ENCODE results near the gene FOXRED2.

The FOXRED2 gene

DNA sequence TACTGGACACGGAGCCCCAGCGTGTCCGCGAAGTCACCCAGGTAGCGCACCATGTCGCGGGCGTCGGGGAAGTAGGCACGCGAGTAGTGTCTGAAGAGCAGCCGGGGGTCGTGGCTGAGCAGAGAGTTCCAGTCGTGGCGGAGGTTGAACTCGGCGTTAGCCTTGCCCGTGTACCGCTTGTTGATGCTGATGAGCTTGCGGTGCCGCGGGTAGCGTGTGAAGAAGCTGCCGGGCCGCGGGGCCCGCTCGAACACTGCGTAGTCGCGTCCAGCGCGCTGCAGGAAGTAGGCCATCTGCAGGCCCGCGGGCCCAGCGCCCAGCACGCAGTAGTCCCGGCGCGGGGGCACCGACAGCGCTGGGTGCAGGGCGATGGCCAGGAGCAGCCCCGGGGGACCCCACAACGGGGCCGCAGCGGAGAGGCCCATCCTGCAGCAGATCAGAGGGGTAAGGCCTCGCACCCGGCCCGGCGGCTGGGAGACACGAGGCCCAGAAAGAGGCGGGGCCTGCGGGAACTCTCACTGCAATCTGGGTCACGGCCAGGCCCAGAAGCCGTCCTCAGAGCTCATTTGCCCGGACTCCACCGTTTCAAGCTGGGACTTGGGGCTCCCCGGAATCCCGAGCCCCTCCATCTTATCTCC lies 723 bp downstream of the FOXRED2 start:
- TF ChIP-seq, protein P1, sequence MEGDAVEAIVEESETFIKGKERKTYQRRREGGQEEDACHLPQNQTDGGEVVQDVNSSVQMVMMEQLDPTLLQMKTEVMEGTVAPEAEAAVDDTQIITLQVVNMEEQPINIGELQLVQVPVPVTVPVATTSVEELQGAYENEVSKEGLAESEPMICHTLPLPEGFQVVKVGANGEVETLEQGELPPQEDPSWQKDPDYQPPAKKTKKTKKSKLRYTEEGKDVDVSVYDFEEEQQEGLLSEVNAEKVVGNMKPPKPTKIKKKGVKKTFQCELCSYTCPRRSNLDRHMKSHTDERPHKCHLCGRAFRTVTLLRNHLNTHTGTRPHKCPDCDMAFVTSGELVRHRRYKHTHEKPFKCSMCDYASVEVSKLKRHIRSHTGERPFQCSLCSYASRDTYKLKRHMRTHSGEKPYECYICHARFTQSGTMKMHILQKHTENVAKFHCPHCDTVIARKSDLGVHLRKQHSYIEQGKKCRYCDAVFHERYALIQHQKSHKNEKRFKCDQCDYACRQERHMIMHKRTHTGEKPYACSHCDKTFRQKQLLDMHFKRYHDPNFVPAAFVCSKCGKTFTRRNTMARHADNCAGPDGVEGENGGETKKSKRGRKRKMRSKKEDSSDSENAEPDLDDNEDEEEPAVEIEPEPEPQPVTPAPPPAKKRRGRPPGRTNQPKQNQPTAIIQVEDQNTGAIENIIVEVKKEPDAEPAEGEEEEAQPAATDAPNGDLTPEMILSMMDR (IDR thresholded peaks at IDR 0.05; ENCODE audit: low read length, missing control alignments) = no peak
- DNase-seq (ENCODE audit: low read depth) = no peak
- peak overlapping the region; percentile 55 for H3K4me3 ChIP-seq (replicated peaks; ENCODE audit: low read depth, low read length)

DNA sequence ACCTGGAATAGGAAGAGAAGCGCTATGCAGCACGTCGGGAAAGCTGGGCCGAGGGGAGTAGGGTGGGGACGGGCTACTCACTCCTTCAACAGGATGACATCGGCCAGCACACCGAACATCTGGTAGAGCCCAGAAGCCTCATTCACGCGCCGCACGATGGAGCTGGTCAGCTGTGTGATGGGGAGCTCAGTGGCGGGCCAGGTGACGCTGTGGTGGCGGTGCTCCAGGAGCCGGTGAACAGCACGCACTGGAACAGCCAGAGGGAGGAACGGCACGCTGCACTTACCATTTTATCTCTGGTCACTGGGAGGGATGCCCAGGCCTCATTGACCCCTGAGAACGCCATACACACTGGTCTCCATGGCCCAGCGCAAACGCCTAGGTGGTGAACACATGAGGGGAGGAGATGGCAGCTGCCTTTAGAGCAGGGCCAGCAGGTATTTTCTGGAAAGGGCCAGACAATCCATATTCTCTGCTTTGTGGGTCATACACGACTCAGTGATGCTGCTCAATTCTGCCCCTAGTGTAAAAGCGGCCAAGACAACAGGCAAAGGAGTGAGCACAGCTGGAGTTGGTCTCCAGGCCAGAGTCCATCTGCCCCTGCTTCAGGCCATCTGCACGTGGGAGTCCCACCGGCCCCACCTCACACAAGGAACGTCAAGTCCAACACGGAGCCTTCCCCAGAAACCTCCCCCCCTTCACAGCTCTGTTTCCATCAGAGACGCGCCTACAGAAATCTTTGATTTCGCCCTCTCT lies 8.8 kb downstream of the FOXRED2 start:
- no peak for DNase-seq (ENCODE audit: low read depth)
- TF ChIP-seq, protein P1 (IDR thresholded peaks at IDR 0.05; ENCODE audit: low read length, missing control alignments) = peak; percentile 13
- no peak overlapping the region for H3K4me3 ChIP-seq (replicated peaks; ENCODE audit: low read depth, low read length)

DNA sequence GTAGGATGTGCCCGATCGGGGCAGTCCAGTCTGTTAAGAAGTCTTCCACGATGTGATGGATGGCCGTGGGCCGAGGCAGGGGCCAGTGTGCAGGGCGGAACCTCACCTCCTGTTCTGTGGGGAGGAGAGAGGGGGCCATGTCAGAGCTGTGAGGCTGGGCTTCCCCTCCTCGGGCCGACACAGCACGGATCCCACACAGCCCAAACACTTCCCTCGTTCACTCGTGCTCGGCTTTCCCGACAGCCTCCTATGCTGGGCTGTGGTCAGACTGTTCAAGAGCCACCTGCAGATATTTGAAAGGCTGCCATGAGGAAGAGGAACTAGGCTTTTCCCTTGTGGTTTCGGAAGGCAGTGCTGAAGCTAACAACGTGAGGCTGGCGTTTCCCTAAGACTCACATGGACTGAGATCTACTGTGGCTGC lies 13.1 kb downstream of the FOXRED2 start:
- no peak for DNase-seq (ENCODE audit: low read depth)
- no peak overlapping the region for H3K4me3 ChIP-seq (replicated peaks; ENCODE audit: low read depth, low read length)

DNA sequence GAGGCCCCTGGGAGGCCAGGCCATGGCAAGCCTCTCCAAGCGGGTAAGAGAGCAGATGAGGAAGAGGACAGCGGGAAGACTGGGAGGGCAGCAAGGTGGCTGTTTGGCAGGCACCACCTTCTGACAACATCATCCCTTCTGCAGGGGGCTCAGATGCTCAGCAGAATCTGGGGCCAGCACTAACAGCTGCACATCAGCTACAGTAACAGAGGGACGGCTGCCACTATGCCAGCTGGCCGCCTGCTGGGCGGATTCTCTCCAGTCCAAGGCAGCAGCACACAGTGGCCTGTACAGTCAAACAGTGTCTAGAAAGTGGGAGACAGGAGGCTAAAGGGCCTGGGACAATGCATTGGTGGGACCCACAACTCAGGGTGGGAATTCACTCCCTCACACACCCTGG lies 14.7 kb downstream of the FOXRED2 start:
- TF ChIP-seq, protein P1 (IDR thresholded peaks at IDR 0.05; ENCODE audit: low read length, missing control alignments) = no peak
- no peak for DNase-seq (ENCODE audit: low read depth)
- H3K4me3 ChIP-seq (replicated peaks; ENCODE audit: low read depth, low read length) = no peak overlapping the region

More for the DNA sequence above, 13.1 kb downstream of the FOXRED2 start:
- TF ChIP-seq, protein P1 (IDR thresholded peaks at IDR 0.05; ENCODE audit: low read length, missing control alignments) = no peak

DNA sequence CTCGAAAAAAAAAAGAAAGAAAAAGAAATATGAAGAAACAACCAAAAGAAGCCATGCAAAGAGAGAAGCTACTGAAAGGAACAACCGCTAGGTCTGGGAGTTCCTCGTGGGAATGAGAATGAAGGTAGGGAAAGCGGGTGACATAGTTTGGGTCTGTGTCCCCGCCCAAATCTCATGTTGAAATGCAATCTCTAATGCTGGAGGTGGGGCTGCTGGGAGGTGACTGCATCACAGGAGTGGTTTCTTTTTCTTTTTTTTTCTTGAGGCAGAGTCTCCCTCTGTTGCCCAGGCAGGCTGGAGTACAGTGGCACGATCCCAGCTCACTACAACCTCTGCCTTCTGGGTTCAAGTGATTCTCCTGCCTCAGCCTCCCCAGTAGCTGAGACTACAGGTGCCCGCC lies 15.7 kb downstream of the FOXRED2 start:
- no peak overlapping the region for H3K4me3 ChIP-seq (replicated peaks; ENCODE audit: low read depth, low read length)
- TF ChIP-seq, protein P1 (IDR thresholded peaks at IDR 0.05; ENCODE audit: low read length, missing control alignments) = no peak
- no peak for DNase-seq (ENCODE audit: low read depth)

DNA sequence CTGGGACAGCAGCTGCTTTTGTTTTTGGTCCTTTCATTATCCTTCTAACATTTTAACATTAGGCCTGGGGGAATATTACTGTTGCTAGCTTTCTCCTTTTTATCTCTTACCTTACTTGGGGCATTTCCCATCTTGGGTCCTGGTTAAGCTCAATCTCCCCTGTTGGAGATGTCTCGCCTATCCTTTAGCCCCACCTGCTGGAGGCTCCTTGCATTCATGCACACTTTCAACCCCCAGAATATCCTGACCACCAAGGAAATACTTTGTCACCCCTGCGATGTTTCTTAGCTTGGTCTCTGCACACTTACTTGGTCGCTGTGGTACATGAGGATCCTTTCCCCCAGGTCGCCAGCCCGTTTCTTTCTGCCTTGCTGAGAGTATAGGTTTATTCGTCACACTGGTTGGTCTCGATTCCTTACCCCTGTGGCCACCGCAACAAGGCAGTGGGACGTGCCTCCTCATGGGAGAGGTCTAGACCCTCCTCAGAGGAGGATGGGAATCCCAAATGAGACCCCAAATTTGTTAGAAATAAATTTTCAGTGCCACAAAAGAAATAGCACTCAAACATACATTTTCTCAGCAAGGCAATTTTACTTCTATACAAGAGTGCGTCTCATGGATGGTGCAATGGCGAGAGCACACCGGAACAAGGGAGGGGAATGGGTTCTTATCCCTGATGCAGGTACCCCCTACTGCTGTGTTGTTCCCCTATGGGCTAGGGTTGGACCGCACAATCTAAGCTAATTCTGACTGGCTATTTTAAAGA lies 20.0 kb downstream of the FOXRED2 start:
- H3K4me3 ChIP-seq (replicated peaks; ENCODE audit: low read depth, low read length) = no peak overlapping the region
- DNase-seq (ENCODE audit: low read depth) = peak; percentile 68
- TF ChIP-seq, protein P1 (IDR thresholded peaks at IDR 0.05; ENCODE audit: low read length, missing control alignments) = peak; percentile 68
